ENCODE results near the gene CIAO2A. TPM values are rescaled to one million over a fixed set of nuclear protein-coding genes. Genes with fewer than 3 reads are reported as not detected.

Gene CIAO2A, protein sequence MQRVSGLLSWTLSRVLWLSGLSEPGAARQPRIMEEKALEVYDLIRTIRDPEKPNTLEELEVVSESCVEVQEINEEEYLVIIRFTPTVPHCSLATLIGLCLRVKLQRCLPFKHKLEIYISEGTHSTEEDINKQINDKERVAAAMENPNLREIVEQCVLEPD
- total RNA-seq = 100 to 1,000 TPM in 1 of 7 donors, 10 to 100 TPM in 6; 42.2 to 112 (median 53.4) TPM
- polyA plus RNA-seq = 100 to 1,000 TPM; 109 to 129 (median 122) TPM
- long read RNA-seq, donor 1, transcript CIAO2A-201 (5 exons, 1,105 nt) = major isoform, 22 of 28 reads
- long read RNA-seq, donor 1, transcript CIAO2A-202 (4 exons, 826 nt) = minor isoform, 5 of 28 reads
- long read RNA-seq, donor 1, partial matches to known transcripts = 0 of 28 reads
- long read RNA-seq, donor 1, other reads (novel, unspliced or antisense) = 0 of 28 reads
- long read RNA-seq, donor 2, transcript CIAO2A-201 (5 exons, 1,105 nt) = major isoform, 24 of 28 reads
- long read RNA-seq, donor 2, partial matches to known transcripts = 0 of 28 reads
- long read RNA-seq, donor 2, other reads (novel, unspliced or antisense) = 0 of 28 reads

DNA sequence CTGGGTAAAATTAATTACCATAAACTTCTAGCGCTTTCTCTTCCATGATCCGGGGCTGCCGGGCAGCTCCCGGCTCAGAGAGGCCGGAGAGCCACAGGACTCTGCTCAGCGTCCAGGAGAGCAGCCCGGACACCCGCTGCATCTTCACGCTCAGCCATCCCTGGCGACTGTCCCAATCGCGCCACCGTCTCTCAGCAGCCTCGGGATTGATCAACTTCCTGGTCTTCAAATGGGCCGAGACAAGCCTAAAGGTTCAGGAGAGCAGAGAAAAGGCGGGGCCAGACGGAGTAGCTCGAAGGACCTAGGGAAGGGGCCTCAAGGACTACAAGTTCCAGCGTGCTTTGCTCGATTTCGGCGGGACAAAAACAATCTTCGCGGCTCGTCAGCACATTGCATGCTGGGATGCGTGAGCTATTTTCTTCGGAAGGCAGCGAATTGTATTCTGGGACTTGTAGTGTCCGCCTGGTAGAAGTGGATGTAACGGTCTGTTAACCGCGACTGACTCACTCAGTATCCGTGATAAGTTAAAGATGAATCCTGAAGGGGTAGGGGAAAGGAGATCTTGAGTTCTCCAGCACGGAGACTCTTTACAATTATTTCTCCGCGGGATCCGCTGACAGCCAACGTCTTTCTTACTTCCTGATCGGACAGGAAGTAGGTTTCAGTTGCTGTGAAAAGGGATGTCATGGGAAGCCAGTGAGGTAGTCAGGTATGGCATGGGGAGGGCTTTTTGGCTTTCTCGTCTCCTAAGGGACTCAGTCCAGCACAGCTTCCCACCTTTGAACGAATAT is at the start of gene CIAO2A:
CIAO2A (minus strand) TSS at position 212 of the 791 bp plus-strand sequence; CDS start at position 142, 70 bp downstream.
- Histone ChIP-seq H3K4me3 (peak within 1 kb of the TSS; percentile 72 to 95 (median 83)), H3K4me1 (peaks cover 49 to 89% (median 83%) of the 10 kb centered on the region in 6 donors), H3K27ac (peak within 1 kb of the TSS; percentile 88 to 97 (median 94)), H3K36me3 (peaks cover 0 to 5% (median under 1%) of the 10 kb centered on the region in 6 donors), H3K9me3 (no peaks in the 10 kb centered on the region), H3K27me3 (replicated peaks in 1 of 7) (no peaks in the 10 kb centered on the region)
- TF ChIP-seq, protein P1, sequence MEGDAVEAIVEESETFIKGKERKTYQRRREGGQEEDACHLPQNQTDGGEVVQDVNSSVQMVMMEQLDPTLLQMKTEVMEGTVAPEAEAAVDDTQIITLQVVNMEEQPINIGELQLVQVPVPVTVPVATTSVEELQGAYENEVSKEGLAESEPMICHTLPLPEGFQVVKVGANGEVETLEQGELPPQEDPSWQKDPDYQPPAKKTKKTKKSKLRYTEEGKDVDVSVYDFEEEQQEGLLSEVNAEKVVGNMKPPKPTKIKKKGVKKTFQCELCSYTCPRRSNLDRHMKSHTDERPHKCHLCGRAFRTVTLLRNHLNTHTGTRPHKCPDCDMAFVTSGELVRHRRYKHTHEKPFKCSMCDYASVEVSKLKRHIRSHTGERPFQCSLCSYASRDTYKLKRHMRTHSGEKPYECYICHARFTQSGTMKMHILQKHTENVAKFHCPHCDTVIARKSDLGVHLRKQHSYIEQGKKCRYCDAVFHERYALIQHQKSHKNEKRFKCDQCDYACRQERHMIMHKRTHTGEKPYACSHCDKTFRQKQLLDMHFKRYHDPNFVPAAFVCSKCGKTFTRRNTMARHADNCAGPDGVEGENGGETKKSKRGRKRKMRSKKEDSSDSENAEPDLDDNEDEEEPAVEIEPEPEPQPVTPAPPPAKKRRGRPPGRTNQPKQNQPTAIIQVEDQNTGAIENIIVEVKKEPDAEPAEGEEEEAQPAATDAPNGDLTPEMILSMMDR (IDR thresholded peaks at IDR 0.05 in 8 of 11, conservative IDR thresholded peaks at IDR 0.05 in 3 of 11) = peak in 2 of 11 experiments; percentile 22 to 25
- TF ChIP-seq POLR2AphosphoS5 (IDR thresholded peaks at IDR 0.05) = peak; percentile 88 to 91 (median 90)
- peak in 2 of 3 donors; percentile 13 to 43 for TF ChIP-seq POLR2A (IDR thresholded peaks at IDR 0.05)
- WGBS, 5 donors = 0 to 1% (median 0%) methylated on average over 37 to 41 of the region's 41 CpGs
- peak; percentile 96 for DNase-seq
- intact Hi-C loops (cut with DNase I; ENCODE audit: low total_unique reads) = no loop called here

DNA sequence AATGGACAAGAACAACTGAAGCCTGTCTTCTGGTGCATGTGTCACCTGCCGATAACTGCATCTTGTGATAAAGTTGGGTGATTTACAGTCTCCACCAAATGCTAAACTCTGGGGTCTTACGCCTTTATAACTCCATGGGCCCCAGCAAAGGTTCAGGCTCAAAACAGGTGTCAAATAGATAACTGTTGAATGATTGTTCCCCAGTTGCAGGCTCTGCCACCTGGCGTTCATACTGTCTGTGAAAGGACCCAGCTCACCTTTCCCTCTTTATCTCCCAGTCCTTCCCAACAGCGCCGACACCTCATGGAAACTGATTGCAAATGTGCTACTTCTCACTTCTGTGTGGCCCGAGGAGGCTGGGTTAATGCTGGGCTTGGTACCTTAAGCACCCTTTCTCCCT is 49.6 kb upstream of the CIAO2A start:
- Histone ChIP-seq H3K36me3 (peaks cover 0 to 77% (median 43%) of the 10 kb centered on the region in 6 donors), H3K9me3 (no peaks in the 10 kb centered on the region), H3K4me1 (peaks cover 0 to 12% (median 1%) of the 10 kb centered on the region in 6 donors), H3K27ac (no peak overlapping the region), H3K4me3 (no peak overlapping the region), H3K27me3 (replicated peaks in 1 of 7) (no peaks in the 10 kb centered on the region)
- intact Hi-C loops (cut with DNase I; ENCODE audit: low total_unique reads) = no loop called here
- 86 to 90% (median 89%) methylated on average over 6 of the region's 6 CpGs for WGBS, 5 donors
- no peak for DNase-seq
- no peak for TF ChIP-seq POLR2A (IDR thresholded peaks at IDR 0.05)
- TF ChIP-seq, protein P1 (IDR thresholded peaks at IDR 0.05 in 8 of 11, conservative IDR thresholded peaks at IDR 0.05 in 3 of 11) = no peak
- no peak for TF ChIP-seq POLR2AphosphoS5 (IDR thresholded peaks at IDR 0.05)

DNA sequence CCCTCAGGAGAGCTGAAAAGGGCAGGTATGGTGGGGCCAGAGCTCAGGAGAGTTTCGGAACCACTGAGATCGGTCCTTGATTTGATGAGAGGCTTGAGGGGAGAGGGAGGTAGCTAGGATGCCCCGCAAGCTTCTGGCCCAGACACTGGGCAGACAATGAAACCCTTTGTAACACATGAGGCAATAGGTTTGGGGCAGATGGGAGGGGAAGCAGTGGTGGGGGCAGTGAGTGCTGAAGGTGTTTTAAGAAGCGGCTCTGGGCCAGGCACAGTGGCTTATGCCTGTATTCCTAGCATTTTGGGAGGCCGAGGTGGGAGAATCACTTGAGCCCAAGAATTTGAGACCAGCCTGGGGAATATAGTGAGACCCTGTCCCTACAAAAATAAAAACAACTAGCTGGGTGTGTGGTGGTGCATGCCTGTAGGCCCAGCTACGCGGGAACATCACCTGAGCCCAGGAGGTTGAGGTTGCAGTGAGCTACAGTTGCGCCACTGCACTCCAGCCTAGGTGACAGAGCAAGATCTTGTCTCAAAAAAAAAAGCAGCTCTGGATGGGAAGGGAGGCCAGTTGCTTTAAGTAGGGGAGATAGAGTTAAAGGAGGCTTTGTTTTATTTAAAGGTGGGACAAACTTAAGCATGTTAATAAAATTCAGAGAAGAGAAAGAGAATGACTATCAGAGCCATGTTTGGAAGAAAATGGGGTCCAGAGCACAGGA is 48.3 kb upstream of the CIAO2A start:
- WGBS, 5 donors = 96 to 98% (median 96%) methylated on average over 8 of the region's 8 CpGs
- Histone ChIP-seq H3K27me3 (replicated peaks in 1 of 7) (no peaks in the 10 kb centered on the region), H3K36me3 (peaks cover 0 to 87% (median 56%) of the 10 kb centered on the region in 6 donors), H3K9me3 (no peaks in the 10 kb centered on the region), H3K4me3 (no peak overlapping the region), H3K4me1 (peaks cover 0 to 19% (median 4%) of the 10 kb centered on the region in 6 donors), H3K27ac (no peak overlapping the region)
- intact Hi-C loops (cut with DNase I; ENCODE audit: low total_unique reads) = no loop called here
- DNase-seq = no peak
- TF ChIP-seq POLR2A (IDR thresholded peaks at IDR 0.05) (no peak), POLR2AphosphoS5 (IDR thresholded peaks at IDR 0.05) (no peak)

DNA sequence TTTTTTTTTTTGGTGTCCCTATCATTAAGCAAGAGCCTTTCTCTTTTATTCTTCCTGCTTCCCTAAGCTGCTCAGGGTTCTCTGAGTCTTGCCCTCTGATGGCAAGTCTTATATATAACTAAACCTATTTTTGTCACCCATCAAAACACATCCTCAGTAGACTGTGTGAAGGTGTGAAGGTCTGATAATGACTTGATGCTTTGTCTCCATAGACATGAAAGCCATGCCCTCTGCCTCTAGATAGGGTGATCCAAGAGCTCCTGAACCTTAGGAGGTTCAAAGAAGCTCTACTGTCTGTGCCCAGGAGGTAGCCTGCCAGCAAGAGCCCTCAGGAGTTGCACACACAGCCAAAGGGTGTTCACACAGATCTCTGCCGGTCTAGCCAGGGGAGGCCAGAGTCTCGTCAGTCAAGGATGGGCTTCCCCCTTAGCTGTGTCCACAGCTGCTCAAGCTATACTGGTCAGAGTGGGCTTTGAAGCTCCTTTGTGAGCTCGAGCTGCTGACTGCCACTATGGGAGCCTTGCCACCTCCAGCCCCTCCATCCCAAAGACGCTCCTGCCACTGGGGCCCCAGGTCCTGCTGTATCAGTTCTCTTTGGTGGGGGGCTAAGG is 44.8 kb upstream of the CIAO2A start:
- intact Hi-C loops (cut with DNase I; ENCODE audit: low total_unique reads) = no loop called here
- 85 to 95% (median 93%) methylated on average over 4 of the region's 4 CpGs for WGBS, 5 donors
- Histone ChIP-seq H3K4me3 (no peak overlapping the region), H3K27ac (no peak overlapping the region), H3K36me3 (peaks cover 3 to 89% (median 73%) of the 10 kb centered on the region in 6 donors), H3K4me1 (peaks cover 0 to 30% (median 3%) of the 10 kb centered on the region in 6 donors), H3K27me3 (replicated peaks in 1 of 7) (no peaks in the 10 kb centered on the region), H3K9me3 (no peaks in the 10 kb centered on the region)
- DNase-seq = no peak
- TF ChIP-seq, protein P1 (IDR thresholded peaks at IDR 0.05 in 8 of 11, conservative IDR thresholded peaks at IDR 0.05 in 3 of 11) = no peak
- TF ChIP-seq POLR2A (IDR thresholded peaks at IDR 0.05) (no peak), POLR2AphosphoS5 (IDR thresholded peaks at IDR 0.05) (no peak)

Data from spleen (tissue), 13 donors.